Measurements from ENCODE around the gene ITPR2.
"Not testable (repeated sequence)": the region's sequence is repeated elsewhere in the genome, so short reads cannot be mapped to it uniquely, and the experiment has no call there.

ITPR2 gene

GRCh38 chr12:26519462-26519861 lies 313.5 kb downstream of the ITPR2 start:
- Mint-ChIP-seq H3K27ac (no peak overlapping the region), H3K36me3 (ENCODE audit: insufficient read depth) (no peaks in the 10 kb centered on the region), H3K4me1 (ENCODE audit: low read depth in 2 of 2) (peaks cover 13 to 21% of the 10 kb centered on the region in 2 donors), H3K4me3 (no peak overlapping the region), H3K27me3 (no peaks in the 10 kb centered on the region), H3K9me3 (no peaks in the 10 kb centered on the region)
- DNase-seq: no peak
- ATAC-seq (replicated peaks): no peak

GRCh38 chr12:26517320-26517719 lies 315.7 kb downstream of the ITPR2 start:
- not testable (repeated sequence) for ATAC-seq (replicated peaks); H3K27me3 Mint-ChIP-seq; H3K4me3 Mint-ChIP-seq

GRCh38 chr12:26514364-26514763 lies 318.6 kb downstream of the ITPR2 start:
- Mint-ChIP-seq H3K27ac (no peak overlapping the region), H3K9me3 (no peaks in the 10 kb centered on the region), H3K36me3 (ENCODE audit: insufficient read depth) (no peaks in the 10 kb centered on the region), H3K4me3 (no peak overlapping the region), H3K27me3 (no peaks in the 10 kb centered on the region), H3K4me1 (ENCODE audit: low read depth in 2 of 2) (peaks cover 5% of the 10 kb centered on the region in 2 donors)
- ATAC-seq (replicated peaks) (no peak), DNase-seq (no peak)

More at GRCh38 chr12:26517320-26517719, 315.7 kb downstream of the ITPR2 start:
- not testable (repeated sequence) for H3K9me3 Mint-ChIP-seq; H3K36me3 Mint-ChIP-seq (ENCODE audit: insufficient read depth); H3K27ac Mint-ChIP-seq; DNase-seq
- H3K4me1 Mint-ChIP-seq (ENCODE audit: low read depth in 2 of 2): peaks cover 13 to 21% of the 10 kb centered on the region in 2 donors

- H3K27me3 Mint-ChIP-seq: no peaks in the 10 kb centered on the region
- no peaks in the 10 kb centered on the region for H3K36me3 Mint-ChIP-seq (ENCODE audit: insufficient read depth)
- H3K4me1 Mint-ChIP-seq (ENCODE audit: low read depth in 2 of 2): peaks cover 5% of the 10 kb centered on the region in 2 donors
- ATAC-seq (replicated peaks): no peak
- no peak overlapping the region for H3K4me3 Mint-ChIP-seq
- DNase-seq: no peak
- H3K9me3 Mint-ChIP-seq: no peaks in the 10 kb centered on the region
- no peak overlapping the region for H3K27ac Mint-ChIP-seq
Observed at GRCh38 chr12:26513363-26514043, 319.5 kb downstream of the ITPR2 start.

- Mint-ChIP-seq H3K27me3 (no peaks in the 10 kb centered on the region), H3K9me3 (no peaks in the 10 kb centered on the region), H3K36me3 (ENCODE audit: insufficient read depth) (no peaks in the 10 kb centered on the region), H3K4me1 (ENCODE audit: low read depth in 2 of 2) (peaks cover 5% of the 10 kb centered on the region in 2 donors), H3K27ac (no peak overlapping the region), H3K4me3 (no peak overlapping the region)
- DNase-seq (no peak), ATAC-seq (replicated peaks) (no peak)
Observed at GRCh38 chr12:26512213-26512612, 320.8 kb downstream of the ITPR2 start.

- Mint-ChIP-seq H3K9me3 (peaks cover 0 to under 1% of the 10 kb centered on the region in 2 donors), H3K4me3 (no peak overlapping the region), H3K36me3 (ENCODE audit: insufficient read depth) (peaks cover 6% of the 10 kb centered on the region), H3K27ac (no peak overlapping the region), H3K27me3 (no peaks in the 10 kb centered on the region), H3K4me1 (ENCODE audit: low read depth in 2 of 2) (peaks cover 2 to 3% of the 10 kb centered on the region in 2 donors)
- DNase-seq (no peak), ATAC-seq (replicated peaks) (no peak)
Observed at GRCh38 chr12:26510354-26510674, 322.7 kb downstream of the ITPR2 start.

GRCh38 chr12:26507613-26508012 lies 325.4 kb downstream of the ITPR2 start:
- Mint-ChIP-seq H3K27ac (no peak overlapping the region), H3K4me3 (no peak overlapping the region), H3K36me3 (ENCODE audit: insufficient read depth) (peaks cover 6% of the 10 kb centered on the region), H3K9me3 (peaks cover 0 to 1% of the 10 kb centered on the region in 2 donors), H3K4me1 (ENCODE audit: low read depth in 2 of 2) (peaks cover 0 to 2% of the 10 kb centered on the region in 2 donors), H3K27me3 (no peaks in the 10 kb centered on the region)
- ATAC-seq (replicated peaks) (no peak), DNase-seq (no peak)

- Mint-ChIP-seq H3K4me1 (ENCODE audit: low read depth in 2 of 2) (no peaks in the 10 kb centered on the region), H3K4me3 (no peak overlapping the region), H3K27me3 (no peaks in the 10 kb centered on the region), H3K27ac (no peak overlapping the region), H3K9me3 (no peaks in the 10 kb centered on the region), H3K36me3 (ENCODE audit: insufficient read depth) (no peaks in the 10 kb centered on the region)
- ATAC-seq (replicated peaks): no peak
- DNase-seq: no peak
Observed at GRCh38 chr12:26499979-26500640, 332.9 kb downstream of the ITPR2 start.

- H3K27ac Mint-ChIP-seq: no peak overlapping the region
- no peaks in the 10 kb centered on the region for H3K9me3 Mint-ChIP-seq
- ATAC-seq (replicated peaks): no peak
- no peak for DNase-seq
- no peak overlapping the region for H3K4me3 Mint-ChIP-seq
- H3K4me1 Mint-ChIP-seq (ENCODE audit: low read depth in 2 of 2): no peaks in the 10 kb centered on the region
- peaks cover 8% of the 10 kb centered on the region for H3K36me3 Mint-ChIP-seq (ENCODE audit: insufficient read depth)
- no peaks in the 10 kb centered on the region for H3K27me3 Mint-ChIP-seq
Observed at GRCh38 chr12:26496170-26496569, 336.8 kb downstream of the ITPR2 start.

- H3K9me3 Mint-ChIP-seq: no peaks in the 10 kb centered on the region
- no peaks in the 10 kb centered on the region for H3K27me3 Mint-ChIP-seq
- peaks cover 8% of the 10 kb centered on the region for H3K36me3 Mint-ChIP-seq (ENCODE audit: insufficient read depth)
- H3K4me3 Mint-ChIP-seq: no peak overlapping the region
- no peak for ATAC-seq (replicated peaks)
- DNase-seq: no peak
- no peaks in the 10 kb centered on the region for H3K4me1 Mint-ChIP-seq (ENCODE audit: low read depth in 2 of 2)
- H3K27ac Mint-ChIP-seq: no peak overlapping the region
Observed at GRCh38 chr12:26493656-26494055, 339.3 kb downstream of the ITPR2 start.

- Mint-ChIP-seq H3K27ac (no peak overlapping the region), H3K9me3 (no peaks in the 10 kb centered on the region), H3K27me3 (no peaks in the 10 kb centered on the region), H3K4me1 (ENCODE audit: low read depth in 2 of 2) (no peaks in the 10 kb centered on the region), H3K4me3 (no peak overlapping the region), H3K36me3 (ENCODE audit: insufficient read depth) (peaks cover 8% of the 10 kb centered on the region)
- DNase-seq (no peak), ATAC-seq (replicated peaks) (no peak)
Observed at GRCh38 chr12:26492406-26492805, 340.6 kb downstream of the ITPR2 start.

- DNase-seq (no peak), ATAC-seq (replicated peaks) (no peak)
- Mint-ChIP-seq H3K4me1 (ENCODE audit: low read depth in 2 of 2) (no peaks in the 10 kb centered on the region), H3K36me3 (ENCODE audit: insufficient read depth) (peaks cover 14% of the 10 kb centered on the region), H3K27ac (no peak overlapping the region), H3K27me3 (no peaks in the 10 kb centered on the region), H3K4me3 (no peak overlapping the region), H3K9me3 (no peaks in the 10 kb centered on the region)
Observed at GRCh38 chr12:26489908-26490307, 343.1 kb downstream of the ITPR2 start.

- no peak for DNase-seq
- Mint-ChIP-seq H3K36me3 (ENCODE audit: insufficient read depth) (peaks cover 13% of the 10 kb centered on the region), H3K27me3 (no peaks in the 10 kb centered on the region), H3K27ac (no peak overlapping the region), H3K4me3 (no peak overlapping the region), H3K9me3 (no peaks in the 10 kb centered on the region), H3K4me1 (ENCODE audit: low read depth in 2 of 2) (no peaks in the 10 kb centered on the region)
- no peak for ATAC-seq (replicated peaks)
Observed at GRCh38 chr12:26488351-26488750, 344.6 kb downstream of the ITPR2 start.

GRCh38 chr12:26473291-26473690 lies 359.7 kb downstream of the ITPR2 start:
- Mint-ChIP-seq H3K27ac (no peak overlapping the region), H3K27me3 (no peaks in the 10 kb centered on the region), H3K4me3 (no peak overlapping the region), H3K9me3 (no peaks in the 10 kb centered on the region), H3K4me1 (ENCODE audit: low read depth in 2 of 2) (no peaks in the 10 kb centered on the region), H3K36me3 (ENCODE audit: insufficient read depth) (peaks cover 8% of the 10 kb centered on the region)
- ATAC-seq (replicated peaks) (peak; percentile 42), DNase-seq (no peak)
